Astrocyte (in vitro differentiated cells and primary cell): ENCODE measurements around the gene SLCO3A1. TPM values are rescaled to one million over a fixed set of nuclear protein-coding genes. Genes with fewer than 3 reads are reported as not detected.

Experiments
- DNase-seq: peaks from one replicate; pipeline ENCODE4 v3.0.0-alpha.2; 2010; ENCODE audit warnings: low read depth
- FAIRE-seq: peaks from 2 replicates; lab custom pipeline; 2011; peaks lifted over from hg19 to GRCh38; lab: Jason Lieb, UNC
- H2AFZ ChIP-seq: 2 replicates; pipeline ENCODE4 v1.6.0; 2012; ENCODE audit warnings: low read depth, low read length, inconsistent platforms
- H3K27ac ChIP-seq: 2 replicates; pipeline ENCODE4 v1.5.1; 2011; ENCODE audit warnings: low read depth, low read length, inconsistent platforms
- H3K27me3 ChIP-seq: 2 replicates; pipeline ENCODE4 v1.6.0; 2011; ENCODE audit warnings: low read length, inconsistent platforms; ENCODE audit not compliant: insufficient read depth
- H3K36me3 ChIP-seq: 2 replicates; pipeline ENCODE4 v1.5.1; 2011; ENCODE audit warnings: low read length, inconsistent platforms; ENCODE audit not compliant: insufficient read depth
- H3K4me1 ChIP-seq: 2 replicates; pipeline ENCODE4 v1.5.1; 2011; ENCODE audit warnings: low read length, inconsistent platforms; ENCODE audit not compliant: insufficient read depth
- H3K4me2 ChIP-seq: 2 replicates; pipeline ENCODE4 v1.6.0; 2012; ENCODE audit warnings: low read length, inconsistent platforms
- H3K4me3 ChIP-seq: 2 replicates; pipeline ENCODE4 v1.5.1; 2011; ENCODE audit warnings: low read depth, mild to moderate bottlenecking, low read length, inconsistent platforms; ENCODE audit not compliant: insufficient read depth
- H3K79me2 ChIP-seq: 2 replicates; pipeline ENCODE4 v1.6.0; 2012; ENCODE audit warnings: mild to moderate bottlenecking, low read length, inconsistent platforms; ENCODE audit not compliant: insufficient read depth
- H3K9ac ChIP-seq: 2 replicates; pipeline ENCODE4 v1.6.0; 2012; ENCODE audit warnings: mild to moderate bottlenecking, low read length, inconsistent platforms
- H3K9me3 ChIP-seq: 2 replicates; pipeline ENCODE4 v1.5.1; 2012; ENCODE audit warnings: low read depth, mild to moderate bottlenecking, low read length, inconsistent platforms; ENCODE audit not compliant: insufficient read depth
- H4K20me1 ChIP-seq: 2 replicates; pipeline ENCODE4 v1.6.0; 2012; ENCODE audit warnings: low read length, inconsistent platforms; ENCODE audit not compliant: insufficient read depth
- H3K27ac Mint-ChIP-seq: one replicate; pipeline ENCODE4 v1.8.0; 2021; ENCODE audit warnings: mild to moderate bottlenecking, mixed read lengths; ENCODE audit not compliant: unreplicated experiment
- H3K27me3 Mint-ChIP-seq: one replicate; pipeline ENCODE4 v1.8.0; 2021; ENCODE audit warnings: low read depth, mixed read lengths; ENCODE audit not compliant: unreplicated experiment
- H3K36me3 Mint-ChIP-seq: one replicate; pipeline ENCODE4 v1.8.0; 2021; ENCODE audit warnings: low read depth, mixed read lengths; ENCODE audit not compliant: unreplicated experiment
- H3K4me1 Mint-ChIP-seq: one replicate; pipeline ENCODE4 v1.8.0; 2021; ENCODE audit warnings: low read depth, mixed read lengths; ENCODE audit not compliant: unreplicated experiment
- H3K4me3 Mint-ChIP-seq: one replicate; pipeline ENCODE4 v1.8.0; 2021; ENCODE audit warnings: mild to moderate bottlenecking, moderate library complexity, mixed read lengths; ENCODE audit not compliant: unreplicated experiment
- H3K9me3 Mint-ChIP-seq: one replicate; pipeline ENCODE4 v1.8.0; 2021; ENCODE audit warnings: mild to moderate bottlenecking, mixed read lengths; ENCODE audit not compliant: unreplicated experiment
- CTCF ChIP-seq: IDR thresholded peaks from 2 replicates; pipeline ENCODE4 v1.5.1; 2011; ENCODE audit warnings: low read depth, mild to moderate bottlenecking, inconsistent platforms, low read length, moderate library complexity; ENCODE audit not compliant: insufficient read depth
- EZH2 ChIP-seq: IDR thresholded peaks from 2 replicates; pipeline ENCODE4 v1.6.1; 2012; ENCODE audit warnings: mild to moderate bottlenecking, low read length, inconsistent platforms; ENCODE audit not compliant: insufficient read depth
- total RNA-seq: library from RNA; stranded (reverse); gene quantifications from 2 replicates; pipeline ENCODE4 v1.2.1, GENCODE V29; 2021

The SLCO3A1 gene
- total RNA-seq, 1 donor from 2014 or later, result 9.4 TPM

GRCh38 chr15:92162657-92163056 lies 309.1 kb downstream of the SLCO3A1 start:
- no peak for TF ChIP-seq CTCF
- no peak for TF ChIP-seq EZH2
- Mint-ChIP-seq H3K9me3 (no peaks in the 10 kb centered on the region), H3K4me1 (peaks cover 56% of the 10 kb centered on the region), H3K4me3 (no peak overlapping the region), H3K27me3 (no peaks in the 10 kb centered on the region), H3K27ac (peak overlapping the region; percentile 96), H3K36me3 (no peaks in the 10 kb centered on the region)
- FAIRE-seq, result no peak
- Histone ChIP-seq H3K36me3 (no peaks in the 10 kb centered on the region), H3K9me3 (no peaks in the 10 kb centered on the region), H2AFZ (no peak overlapping the region), H3K4me2 (no peak overlapping the region), H3K79me2 (no peaks in the 10 kb centered on the region), H4K20me1 (no peaks in the 10 kb centered on the region), H3K4me1 (peaks cover 13% of the 10 kb centered on the region), H3K27ac (no peak overlapping the region), H3K27me3 (no peaks in the 10 kb centered on the region), H3K4me3 (no peak overlapping the region), H3K9ac (no peak overlapping the region)
- no peak for DNase-seq

GRCh38 chr15:92163641-92164040 lies 310.1 kb downstream of the SLCO3A1 start:
- H3K9me3 ChIP-seq, result no peaks in the 10 kb centered on the region

More at GRCh38 chr15:92163641-92164040, 310.1 kb downstream of the SLCO3A1 start:
- peak overlapping the region; percentile 37 for H3K27ac ChIP-seq
- TF ChIP-seq CTCF, result no peak
- TF ChIP-seq EZH2, result no peak
- Mint-ChIP-seq H3K27ac (peak overlapping the region; percentile 96), H3K36me3 (no peaks in the 10 kb centered on the region), H3K27me3 (no peaks in the 10 kb centered on the region), H3K4me1 (peaks cover 47% of the 10 kb centered on the region), H3K9me3 (no peaks in the 10 kb centered on the region), H3K4me3 (no peak overlapping the region)
- H3K36me3 ChIP-seq, result no peaks in the 10 kb centered on the region
- DNase-seq (no peak), FAIRE-seq (no peak)
- peaks cover 13% of the 10 kb centered on the region for H3K4me1 ChIP-seq
- H3K27me3 ChIP-seq, result no peaks in the 10 kb centered on the region
- H2AFZ ChIP-seq, result no peak overlapping the region
- no peak overlapping the region for H3K4me2 ChIP-seq
- no peaks in the 10 kb centered on the region for H4K20me1 ChIP-seq
- no peak overlapping the region for H3K4me3 ChIP-seq
- H3K79me2 ChIP-seq, result no peaks in the 10 kb centered on the region
- no peak overlapping the region for H3K9ac ChIP-seq
